Retina (tissue), 1 donor: ENCODE results near the gene TAF1A.
A peak's percentile ranks its signal among the peaks of the same experiment; 100 is the strongest.

ENCODE experiments used
- DNase-seq: peaks from one replicate; pipeline ENCODE4 v3.0.0-alpha.2; 2016

The TAF1A gene

DNA sequence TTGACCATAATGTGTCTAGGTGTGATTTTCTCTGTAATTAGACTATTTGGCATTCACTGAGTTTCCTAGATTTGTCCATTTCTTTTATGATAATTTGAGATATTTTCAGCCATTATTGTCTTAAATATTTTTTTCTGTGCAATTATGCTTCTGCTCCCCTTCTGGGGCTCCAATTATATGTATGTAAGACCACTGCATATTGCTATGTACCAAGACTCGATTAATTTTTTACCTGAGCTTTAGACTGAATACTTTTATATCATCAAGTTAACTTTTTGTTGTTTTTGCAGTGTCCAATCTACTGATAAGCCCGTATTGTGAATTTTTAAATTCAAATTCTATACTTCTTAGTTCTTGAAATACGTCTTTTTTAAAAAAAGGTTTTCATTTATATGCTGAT lies 5.1 kb upstream of the TAF1A start:
- DNase-seq: no peak

DNA sequence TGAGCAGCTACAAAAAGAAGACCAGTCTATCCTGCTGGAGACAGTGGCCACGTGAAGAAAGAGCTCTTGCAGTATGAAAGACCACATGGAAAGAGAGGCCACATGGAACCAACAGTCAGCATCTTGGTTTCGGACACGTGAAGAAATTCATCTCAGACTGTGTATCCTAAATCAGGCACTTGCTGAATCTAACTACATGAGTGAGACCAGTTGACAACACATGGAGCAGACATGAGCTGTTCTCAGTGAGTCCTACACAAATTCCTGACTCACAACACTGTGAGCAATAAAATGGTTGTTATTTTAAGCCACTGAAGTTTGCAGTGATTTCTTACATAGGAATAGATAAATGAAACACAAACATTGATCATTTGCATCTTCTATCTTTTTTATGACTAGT lies 2.4 kb upstream of the TAF1A start:
- DNase-seq: no peak

DNA sequence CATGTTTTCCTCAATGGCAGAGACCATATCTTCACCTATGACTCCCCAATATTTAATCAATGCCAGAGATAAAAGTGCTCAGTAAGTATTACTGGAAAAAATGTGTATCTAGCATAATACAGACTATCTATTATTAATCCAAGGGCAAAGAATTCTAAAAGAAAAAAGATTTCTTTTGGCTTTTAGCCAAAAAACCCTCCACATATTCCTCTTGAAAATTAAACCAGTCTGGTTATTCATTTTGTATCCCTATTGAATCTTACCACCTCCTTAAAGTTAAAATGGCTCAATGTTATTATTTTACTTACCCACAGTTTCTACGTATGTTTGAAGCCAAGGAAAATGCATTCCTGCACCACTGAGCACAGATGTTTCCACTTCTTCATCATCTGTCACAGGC lies 1.6 kb downstream of the TAF1A start:
- no peak for DNase-seq

DNA sequence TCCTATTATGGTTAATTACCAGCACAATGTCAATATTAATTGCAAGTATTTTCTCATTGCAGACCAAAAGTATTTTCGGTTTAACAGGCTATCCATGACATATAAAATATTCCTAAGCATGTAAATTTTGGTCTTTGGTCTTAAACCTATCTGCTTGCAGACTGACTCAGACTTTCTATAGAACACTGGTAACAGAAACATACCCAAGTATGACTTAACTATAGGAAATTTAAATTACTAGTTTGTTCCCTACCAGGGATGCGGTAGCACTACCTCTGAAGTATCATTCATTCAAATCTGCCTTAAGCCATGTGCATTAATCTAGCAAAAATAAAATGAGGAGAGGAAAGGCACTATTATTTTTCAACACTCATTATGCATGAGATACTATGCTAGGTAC lies 2.9 kb downstream of the TAF1A start:
- DNase-seq: no peak

DNA sequence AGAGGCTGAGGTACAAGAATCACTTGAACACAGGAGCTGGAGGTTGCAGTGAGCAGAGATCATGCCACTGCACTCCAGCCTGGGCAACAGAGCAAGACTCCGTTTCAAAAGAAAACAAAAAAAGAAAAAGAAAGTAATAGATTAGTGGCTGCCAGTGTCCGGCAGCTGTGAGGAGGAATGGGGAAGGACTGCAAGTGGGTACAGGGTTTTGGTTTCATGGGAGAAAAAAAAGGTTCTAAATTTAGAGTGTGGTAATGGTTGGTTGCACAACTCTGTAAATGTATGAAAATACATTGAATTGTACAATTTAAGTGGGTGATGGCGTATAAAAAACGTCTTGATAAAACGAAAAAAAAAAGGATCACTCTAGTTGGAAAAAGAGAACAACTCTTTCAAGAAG lies 6.7 kb downstream of the TAF1A start:
- no peak for DNase-seq

DNA sequence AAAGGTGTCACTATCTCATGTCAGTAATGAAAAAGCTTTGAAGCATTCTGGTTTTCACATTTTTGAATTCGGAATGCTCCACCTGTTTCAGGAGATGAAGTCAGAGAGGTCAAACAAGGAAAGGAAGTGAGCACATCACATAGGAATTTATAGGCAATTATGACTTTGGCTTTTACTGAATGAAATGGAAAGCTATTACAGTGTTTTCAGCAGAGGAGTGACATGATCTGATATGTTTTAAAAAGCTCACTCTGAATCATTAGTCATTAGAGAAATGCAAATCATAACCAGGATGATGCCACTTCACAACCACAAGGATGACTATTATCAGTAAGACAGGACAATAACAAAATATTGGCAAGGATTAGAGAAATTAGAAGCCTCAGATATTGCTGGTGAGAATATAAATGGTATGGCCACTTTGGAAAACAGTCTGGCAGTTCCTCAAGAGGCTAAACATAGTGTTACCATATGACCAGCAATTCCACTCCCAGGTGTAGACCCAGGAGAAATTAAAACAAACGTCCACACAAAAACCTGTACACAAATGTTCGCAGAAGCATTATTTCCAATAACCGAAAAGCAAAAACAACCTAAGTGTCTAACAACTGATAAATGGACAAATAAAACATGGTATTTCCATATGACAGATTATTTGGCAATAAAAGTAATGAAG lies 7.5 kb downstream of the TAF1A start:
- DNase-seq: no peak

DNA sequence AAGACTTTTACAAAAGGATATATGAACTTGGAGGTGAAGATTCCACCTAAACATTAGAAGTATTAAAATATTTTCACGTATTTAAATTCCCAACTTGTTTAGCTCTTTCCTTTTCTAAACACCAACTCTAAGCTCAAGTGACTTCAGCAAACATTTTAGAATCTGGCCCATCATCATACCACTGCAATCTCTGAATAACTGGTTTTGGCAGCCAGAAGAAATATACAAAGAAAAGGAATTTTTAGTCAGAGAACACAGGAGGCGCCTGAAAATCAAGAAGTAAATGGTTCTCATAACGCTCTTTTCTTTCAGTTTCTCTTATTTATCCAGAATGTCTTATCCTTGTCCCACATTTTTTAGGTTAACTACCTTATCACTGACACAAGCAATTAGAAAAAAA lies 10.4 kb downstream of the TAF1A start:
- DNase-seq: no peak

DNA sequence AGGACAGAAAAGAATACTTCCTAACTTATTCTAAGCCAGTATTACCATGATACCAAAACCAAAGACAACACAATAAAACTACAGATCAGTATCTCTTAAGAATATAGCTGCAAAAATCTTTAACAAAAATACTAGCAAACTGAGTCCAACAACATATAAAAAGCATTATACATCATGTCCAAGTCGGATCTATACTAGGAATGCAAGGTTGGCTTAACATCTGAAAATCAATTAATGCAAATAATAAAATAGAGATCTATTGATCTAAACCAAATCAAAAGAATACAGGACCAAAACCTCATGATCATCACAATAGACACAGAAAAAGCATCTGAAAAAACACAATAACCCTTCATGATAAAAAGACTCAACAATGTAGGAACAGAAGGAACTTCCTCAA lies 18.9 kb downstream of the TAF1A start:
- DNase-seq: no peak

DNA sequence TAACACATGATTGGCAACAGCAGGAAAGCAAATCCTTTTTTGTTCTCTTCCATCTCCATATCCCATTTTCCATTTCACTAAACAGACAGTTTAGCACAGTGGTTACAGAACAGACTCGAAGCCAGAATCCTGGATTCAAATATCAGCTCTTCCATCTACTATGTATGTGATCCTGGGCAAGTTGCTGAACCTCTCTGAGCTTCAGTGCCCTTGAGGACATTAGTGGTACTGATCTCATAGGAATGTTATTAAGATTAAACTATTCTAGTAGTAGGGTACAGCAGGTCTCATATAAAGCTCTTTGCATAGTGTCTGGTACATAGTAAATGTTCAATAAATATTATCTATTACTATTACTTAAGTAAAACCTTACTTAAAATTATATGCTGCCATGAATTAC lies 28.1 kb downstream of the TAF1A start:
- DNase-seq: no peak

DNA sequence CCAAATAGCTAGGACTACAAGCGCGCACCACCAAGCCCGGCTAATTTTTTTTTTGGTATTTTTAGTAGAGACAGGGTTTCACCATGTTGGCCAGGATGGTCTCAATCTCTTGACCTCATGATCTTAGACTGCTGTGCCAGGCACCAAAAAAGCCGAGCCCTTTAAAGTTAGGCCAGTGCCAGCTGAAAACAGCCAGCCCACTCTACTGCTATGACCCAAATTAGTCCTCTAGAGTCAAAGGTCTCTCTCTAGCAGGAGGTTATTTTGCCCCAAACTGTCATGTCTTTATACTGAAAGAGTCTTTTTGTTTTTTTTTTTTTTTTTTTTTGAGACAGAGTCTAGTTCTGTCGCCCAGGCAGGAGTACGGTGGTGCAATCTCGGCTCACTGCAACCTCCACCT lies 32.2 kb downstream of the TAF1A start:
- DNase-seq: no peak

DNA sequence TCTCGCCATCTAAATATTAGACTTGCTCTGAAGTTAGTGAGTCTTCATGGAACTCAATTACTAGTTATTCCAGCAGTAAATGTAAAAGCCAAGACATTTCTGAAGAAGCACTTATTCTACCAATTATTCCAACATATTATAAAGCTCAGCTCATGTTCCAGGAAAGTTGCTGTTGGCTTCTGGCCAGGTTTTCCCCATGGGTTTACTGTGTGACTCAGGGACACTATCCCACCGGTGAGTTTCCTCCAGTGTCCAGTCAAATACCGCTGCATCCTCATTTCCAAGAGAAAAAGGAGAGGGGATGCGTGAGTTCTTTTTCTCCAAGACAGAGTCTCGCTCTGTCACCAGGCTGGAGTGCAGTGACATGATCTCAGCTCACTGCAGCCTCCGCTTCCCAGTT lies 32.6 kb downstream of the TAF1A start:
- no peak for DNase-seq

DNA sequence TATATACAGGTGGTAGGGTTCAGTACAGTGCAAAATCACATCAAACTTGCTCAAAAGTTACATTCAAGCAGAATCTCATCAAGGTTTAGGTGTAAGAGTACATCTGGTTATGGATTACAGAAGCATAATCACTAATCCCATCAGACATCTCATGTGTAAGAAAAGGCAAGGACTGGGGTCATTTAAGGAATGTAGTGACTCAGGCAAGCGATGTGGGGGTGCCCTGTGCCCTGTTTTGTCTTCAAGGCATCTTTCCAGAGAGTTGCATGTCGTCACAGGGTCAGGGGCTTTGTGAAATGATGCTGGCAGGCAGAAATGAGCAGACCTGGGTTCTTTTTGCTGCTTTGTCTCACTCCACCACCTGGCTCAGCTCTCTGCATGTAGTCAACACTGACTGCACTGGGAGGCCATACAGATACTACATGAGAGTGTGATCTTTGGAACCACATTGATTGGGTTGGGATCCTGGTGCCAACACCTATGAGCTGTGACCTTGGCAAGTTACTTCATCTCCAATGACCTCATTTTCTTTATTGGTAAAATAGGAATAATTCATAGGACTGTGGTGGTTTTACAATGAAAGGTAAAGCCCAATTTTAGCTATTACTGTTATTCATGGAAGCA lies 33.6 kb downstream of the TAF1A start:
- no peak for DNase-seq

DNA sequence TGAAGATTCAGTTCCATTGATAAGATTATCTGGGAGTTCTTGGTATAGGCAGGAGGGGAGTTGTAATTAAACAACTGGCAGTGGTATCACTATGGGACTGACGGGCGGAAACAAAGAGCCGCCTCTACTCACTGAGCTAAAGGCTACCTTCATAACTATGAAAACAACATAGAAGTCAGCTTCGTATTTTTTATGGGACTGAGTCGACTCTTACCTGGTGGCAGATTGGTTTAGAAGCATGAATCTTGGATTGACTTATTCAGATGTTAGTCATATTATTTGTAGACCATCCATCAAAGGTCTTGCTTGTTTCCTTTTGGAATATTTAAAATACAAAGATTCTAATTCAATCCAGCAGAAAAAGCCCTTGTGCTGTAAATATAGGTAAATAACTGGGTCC lies 35.6 kb downstream of the TAF1A start:
- DNase-seq: no peak

DNA sequence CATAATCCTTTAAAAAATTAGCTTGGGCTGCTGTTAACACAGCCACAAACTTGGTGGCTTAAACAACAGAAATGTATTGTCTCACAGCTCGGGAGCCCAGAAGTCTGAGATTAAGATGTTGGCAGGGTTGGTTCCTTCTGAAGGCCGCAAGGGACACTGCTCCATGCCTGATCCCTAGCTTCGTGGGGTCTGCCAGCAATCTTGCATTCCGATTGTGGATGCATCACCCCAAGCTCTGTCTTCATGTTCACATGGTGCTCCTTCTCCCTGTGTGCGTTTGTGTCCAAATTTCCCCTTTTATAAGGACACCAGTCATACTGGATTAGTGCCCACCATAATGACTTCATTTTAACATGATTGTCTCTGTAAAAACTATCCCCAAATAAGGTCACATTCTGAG lies 36.9 kb downstream of the TAF1A start:
- no peak for DNase-seq

DNA sequence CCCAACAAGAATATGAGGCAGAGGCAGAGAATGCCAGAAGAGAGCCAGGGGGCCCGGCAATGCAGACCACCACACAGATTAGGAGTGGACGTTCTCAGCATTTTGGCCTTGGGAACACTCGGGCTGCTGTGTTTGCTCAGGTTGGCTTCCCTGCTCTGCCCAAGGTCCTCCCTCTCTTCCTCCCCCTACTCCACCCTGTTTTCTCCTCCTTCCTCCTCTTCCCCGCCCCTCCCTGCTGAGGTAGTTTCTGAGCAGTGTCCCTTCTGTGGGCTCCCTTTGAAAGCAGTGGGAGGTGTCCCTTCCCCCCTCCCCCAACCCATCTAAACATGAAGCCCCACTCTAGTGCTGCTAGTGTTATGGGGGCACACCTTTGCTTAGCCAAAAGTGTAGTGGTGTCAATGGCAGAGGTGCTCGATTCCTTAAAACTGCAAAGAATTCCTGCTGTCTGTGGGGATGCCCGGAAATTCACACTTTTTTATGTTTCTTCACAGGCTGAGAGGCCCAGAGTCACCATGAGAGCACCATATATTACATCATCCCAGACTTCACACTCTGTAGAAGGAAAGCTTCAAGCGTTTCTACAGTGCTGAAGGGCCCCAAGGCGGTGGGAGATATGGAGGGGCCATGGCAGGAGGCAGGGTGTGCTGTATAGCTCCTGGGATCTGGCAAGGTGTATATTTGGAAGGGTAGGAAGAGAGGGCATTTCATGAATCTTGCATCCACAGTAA lies 41.6 kb downstream of the TAF1A start, which contains the start of gene HHIPL2:
TSS of gene HHIPL2 (minus strand) at position 161 of the 728 bp plus-strand sequence. CDS start at position 101, 60 bp downstream.
- DNase-seq: no peak

DNA sequence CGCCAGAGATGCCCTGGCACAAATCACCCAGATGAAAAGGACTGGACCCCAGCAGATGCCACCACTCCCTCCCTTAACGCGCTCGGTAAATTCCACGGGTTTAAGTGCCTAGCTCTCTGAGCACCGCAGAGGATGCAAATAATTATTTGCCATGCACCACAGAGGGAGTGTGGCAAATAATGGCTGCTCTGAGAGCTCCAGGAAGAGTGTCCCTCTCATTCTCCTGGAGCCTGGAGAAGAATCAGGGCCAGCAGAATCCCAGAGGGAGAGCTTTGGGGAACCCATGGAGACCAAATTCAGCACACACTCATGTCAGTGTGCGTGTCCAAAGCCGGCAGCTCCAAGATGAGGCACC lies 42.5 kb downstream of the TAF1A start:
- no peak for DNase-seq

DNA sequence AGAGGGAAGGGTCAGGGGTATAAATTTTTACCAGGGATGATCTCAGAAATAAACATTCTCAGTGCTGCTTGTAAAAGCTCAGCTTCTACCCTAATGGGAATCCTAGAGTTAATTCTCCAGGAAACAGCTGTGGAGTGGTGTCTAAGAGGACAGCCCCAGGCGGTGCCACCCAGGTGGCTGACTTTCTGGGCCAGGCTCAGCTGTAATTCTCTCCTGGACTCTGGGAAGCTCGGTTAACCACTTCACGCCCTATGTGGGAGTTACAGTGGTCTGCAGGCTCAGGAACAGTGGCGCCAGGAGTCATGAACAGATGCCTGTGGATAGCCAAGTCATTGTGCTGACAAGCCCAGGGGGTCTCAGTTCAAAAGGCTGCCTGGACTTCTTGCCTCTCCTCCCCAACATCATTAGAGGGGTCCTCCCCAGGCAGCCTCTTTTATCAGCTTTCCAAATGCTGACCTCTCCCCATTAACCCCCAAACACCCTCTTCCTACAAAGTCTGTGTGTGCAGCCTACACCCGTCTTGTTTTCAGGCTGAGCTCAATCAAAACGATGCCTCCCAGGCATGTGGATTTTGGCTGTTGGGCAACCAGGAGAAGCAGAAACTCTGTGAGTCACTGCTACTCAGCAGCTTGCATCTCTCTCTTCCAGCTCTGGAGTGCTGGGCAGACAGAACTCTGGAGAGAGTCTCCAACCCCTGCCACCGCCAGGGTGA lies 43.0 kb downstream of the TAF1A start:
- peak; percentile 45 for DNase-seq

DNA sequence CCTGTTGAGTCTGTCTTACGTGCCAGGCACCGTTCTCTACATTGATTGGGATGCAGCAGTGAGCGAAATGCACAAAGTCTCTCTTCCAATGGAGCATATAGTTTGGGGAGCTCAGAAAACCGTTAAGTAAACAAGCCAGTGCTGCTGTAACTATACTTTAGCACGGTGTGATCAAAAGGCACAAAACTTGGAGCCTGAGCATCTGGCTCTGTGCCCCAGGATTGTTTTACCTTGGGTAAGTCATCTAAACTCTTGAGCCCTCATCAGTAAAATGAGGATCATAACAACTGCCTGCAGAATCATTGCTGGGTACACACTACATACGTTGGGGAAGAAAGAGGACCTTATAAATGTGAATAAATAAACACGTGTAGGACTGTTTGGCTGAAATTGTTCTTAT lies 43.6 kb downstream of the TAF1A start:
- DNase-seq: peak; percentile 4

DNA sequence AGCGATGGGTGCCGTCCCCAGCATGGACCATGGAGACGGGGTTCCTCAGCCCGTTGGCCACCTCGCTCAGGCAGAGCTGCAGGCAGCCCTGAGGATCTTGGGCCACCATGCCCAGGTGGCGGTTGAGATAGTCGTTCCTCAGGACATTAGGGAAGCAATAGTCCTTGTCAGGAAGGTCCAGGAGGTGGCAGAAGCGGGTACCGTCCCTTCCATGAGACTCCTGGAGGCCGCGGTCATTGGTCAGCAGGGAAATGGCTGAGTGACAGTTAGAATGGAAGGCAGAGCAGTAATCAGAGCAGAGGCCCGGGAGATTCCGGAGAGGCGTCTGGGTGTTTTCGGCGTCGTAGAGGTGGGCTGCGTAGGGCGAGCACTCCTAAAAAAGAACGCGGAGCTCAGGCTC lies 45.9 kb downstream of the TAF1A start:
- DNase-seq: no peak

DNA sequence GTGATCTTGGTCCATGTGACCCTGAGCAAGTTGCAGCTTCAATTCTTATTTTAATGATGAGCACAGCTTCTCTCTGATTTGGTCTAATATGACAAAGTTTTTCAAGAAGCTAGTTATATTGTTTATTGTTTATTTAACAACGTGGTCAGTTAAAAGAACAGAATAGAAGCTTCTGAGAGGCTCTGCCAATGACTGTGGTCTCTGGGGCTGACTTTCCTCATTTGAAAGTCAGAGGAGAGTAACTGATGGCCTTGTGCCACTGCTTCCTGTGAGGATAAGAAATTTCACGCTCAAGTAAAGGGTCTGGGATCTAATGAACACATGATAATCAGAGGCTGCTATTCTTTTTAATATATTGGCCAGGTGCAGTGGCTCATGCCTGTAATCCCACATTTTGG lies 49.1 kb downstream of the TAF1A start:
- DNase-seq: no peak

DNA sequence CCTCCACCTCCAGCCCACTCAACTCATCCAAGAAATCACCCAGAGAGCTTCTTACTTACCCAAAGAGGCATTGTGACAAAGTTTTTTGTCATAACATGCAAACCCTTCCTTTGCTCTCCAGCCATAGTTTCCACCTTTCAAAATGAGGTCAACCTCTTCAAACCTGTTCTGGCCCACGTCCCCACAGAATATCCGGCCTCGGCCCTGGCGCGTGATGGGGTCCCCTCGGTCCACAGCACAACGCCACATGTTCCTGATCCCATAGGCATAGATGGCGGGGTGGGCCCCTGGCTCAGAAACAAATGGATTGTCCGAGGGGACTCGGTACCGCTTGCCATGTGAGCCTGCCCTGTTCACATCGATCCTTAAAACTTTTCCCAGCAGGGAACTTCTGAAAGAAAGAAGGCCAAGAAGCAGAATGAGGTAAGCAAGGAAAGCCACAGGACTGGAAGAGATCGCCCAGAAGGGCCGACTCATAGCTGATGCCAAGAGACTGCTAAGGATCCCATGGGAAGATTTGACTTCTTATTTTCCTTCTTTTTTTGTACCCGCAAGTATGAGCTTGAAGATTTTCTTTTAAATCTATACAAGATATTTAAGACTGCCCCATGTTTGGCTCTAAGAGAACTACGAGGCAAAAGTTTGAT lies 49.7 kb downstream of the TAF1A start:
- DNase-seq: no peak

DNA sequence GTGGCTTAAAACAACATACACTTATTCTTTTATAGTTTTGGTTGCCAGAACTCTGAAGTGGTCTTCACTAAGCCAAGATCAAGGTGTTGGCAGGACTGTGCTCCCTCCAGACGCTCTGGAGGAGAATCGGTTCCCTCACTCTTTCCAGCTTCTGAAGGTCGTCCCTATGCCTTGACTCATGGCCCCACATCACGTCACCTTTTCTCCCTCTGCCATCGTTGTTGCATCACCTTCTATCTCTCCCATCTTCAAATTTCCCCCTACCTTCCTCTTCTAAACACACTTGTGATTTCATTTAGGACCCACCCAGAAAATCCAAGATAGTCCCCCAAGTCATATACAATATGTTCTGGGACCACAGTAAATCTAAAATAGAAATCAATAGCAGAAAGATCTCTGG lies 54.3 kb downstream of the TAF1A start:
- no peak for DNase-seq

DNA sequence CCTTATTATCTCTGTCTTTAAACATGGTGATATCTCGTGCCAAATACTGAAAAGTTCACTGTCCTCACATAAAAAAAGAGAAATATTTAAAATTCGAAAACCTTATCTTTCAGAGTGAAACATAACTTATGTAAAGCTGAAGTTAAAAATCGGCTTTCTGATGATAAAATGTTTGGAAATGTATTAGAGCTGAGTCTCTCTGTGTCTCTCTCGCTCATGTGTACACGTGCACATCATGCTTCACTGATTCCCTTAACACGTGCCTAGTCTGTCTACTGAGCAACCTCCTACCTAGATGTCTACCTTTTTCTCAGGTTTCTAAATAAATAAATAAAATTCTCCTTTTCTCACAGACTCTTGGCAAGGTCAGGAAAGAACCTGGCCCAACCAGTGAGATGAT lies 58.9 kb downstream of the TAF1A start:
- no peak for DNase-seq
